ENCODE results near the gene RXRA. TPM values are rescaled to one million over a fixed set of nuclear protein-coding genes. Genes with fewer than 3 reads are reported as not detected.

Gene RXRA
- polyA plus RNA-seq, 1 of the 3 experiments (the other 2 are of a cell fraction): 7.6 TPM

GRCh38 chr9:134399435-134400056 is 73.3 kb downstream of the RXRA start:
- H3K27me3 ChIP-seq (ENCODE audit: insufficient read depth): no peaks in the 10 kb centered on the region
- peaks cover 10 to 21% of the 10 kb centered on the region in 2 experiments; a peak in 3 of 4 replicates for H3K4me1 ChIP-seq (ENCODE audit: control insufficient read depth in 1 of 2, insufficient read depth in 2 of 2, low read depth in 1 of 2, low read length in 1 of 2)
- peaks cover 52% of the 10 kb centered on the region for H4K20me1 ChIP-seq (ENCODE audit: insufficient read depth)
- H3K9me3 ChIP-seq: no peaks in the 10 kb centered on the region
- no peaks in the 10 kb centered on the region for H3K9me2 ChIP-seq
- no peak for DNase-seq
- no peaks in the 10 kb centered on the region for H3K36me3 ChIP-seq (replicated peaks in 1 of 2; ENCODE audit: control insufficient read depth in 1 of 2, insufficient read depth in 2 of 2, low read length in 1 of 2)
- POLR2A ChIA-PET: no interaction called here
- CTCF ChIA-PET: interaction anchor here (0.7 to 2.1 kb wide), 6 partner anchors 12 to 229 kb away, joined by 3 to 13 read pairs (median 3); no protein-coding TSS in a partner anchor
- no peak overlapping the region for H3K27ac ChIP-seq (ENCODE audit: low read depth in 2 of 2, low read length in 1 of 2)
- H3K79me2 ChIP-seq (ENCODE audit: insufficient read depth): peaks cover 44% of the 10 kb centered on the region; the same call in 1 of the 2 replicates
- no peak overlapping the region for H3K4me2 ChIP-seq
- H3K4me3 ChIP-seq (ENCODE audit: low read depth in 2 of 2, low read length in 1 of 2): no peak overlapping the region
- H3F3A ChIP-seq (replicated peaks; ENCODE audit: insufficient read depth): no peaks in the 10 kb centered on the region
- 94% methylated on average over 2 of the region's 2 CpGs for WGBS (ENCODE audit: low lambda C conversion rate)
- no peak overlapping the region for H3K9ac ChIP-seq
- no peak for TF ChIP-seq TAF1 (IDR thresholded peaks at IDR 0.05; ENCODE audit: borderline replicate concordance, low read depth, low read length)
- peak; percentile 63 for TF ChIP-seq CTCF (IDR thresholded peaks at IDR 0.05)
- no peak overlapping the region for H2AFZ ChIP-seq (ENCODE audit: low read depth)

DNA sequence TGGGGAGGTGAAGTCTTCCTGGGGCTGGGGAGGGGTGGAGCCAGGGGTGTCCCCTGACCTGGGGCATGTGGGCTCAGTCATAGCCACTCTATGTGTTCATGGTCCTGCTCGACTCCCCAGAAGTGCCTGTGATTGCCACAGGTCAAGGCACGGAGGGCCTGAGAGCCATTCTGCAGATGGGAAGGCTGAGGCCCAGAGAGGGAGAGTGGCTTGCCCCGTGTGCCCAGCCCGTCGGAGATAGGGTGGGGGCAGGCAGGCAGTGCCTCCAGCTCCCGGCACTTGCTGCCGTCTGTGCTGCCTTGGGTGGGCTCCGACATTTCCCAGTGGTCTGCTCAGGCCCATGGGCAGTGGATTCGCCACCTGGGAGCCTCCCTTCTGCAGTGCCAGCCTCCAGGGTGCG is 74.0 kb downstream of the RXRA start:
- Histone ChIP-seq H2AFZ (ENCODE audit: low read depth) (no peak overlapping the region), H3K27me3 (ENCODE audit: insufficient read depth) (no peaks in the 10 kb centered on the region), H3K4me2 (no peak overlapping the region), H3K4me1 (ENCODE audit: control insufficient read depth in 1 of 2, insufficient read depth in 2 of 2, low read depth in 1 of 2, low read length in 1 of 2) (peaks cover 11 to 21% of the 10 kb centered on the region in 2 experiments; a peak in 3 of 4 replicates), H3K4me3 (ENCODE audit: low read depth in 2 of 2, low read length in 1 of 2) (no peak overlapping the region), H3K36me3 (replicated peaks in 1 of 2; ENCODE audit: control insufficient read depth in 1 of 2, insufficient read depth in 2 of 2, low read length in 1 of 2) (no peaks in the 10 kb centered on the region), H3K9me3 (no peaks in the 10 kb centered on the region), H4K20me1 (ENCODE audit: insufficient read depth) (peaks cover 45% of the 10 kb centered on the region), H3K9ac (no peak overlapping the region), H3F3A (replicated peaks; ENCODE audit: insufficient read depth) (no peaks in the 10 kb centered on the region), H3K79me2 (ENCODE audit: insufficient read depth) (peaks cover 42% of the 10 kb centered on the region; the same call in 1 of the 2 replicates), H3K9me2 (no peaks in the 10 kb centered on the region), H3K27ac (ENCODE audit: low read depth in 2 of 2, low read length in 1 of 2) (no peak overlapping the region)
- WGBS (ENCODE audit: low lambda C conversion rate): 100% methylated on average over 2 of the region's 10 CpGs
- TF ChIP-seq FOXJ3 (CRISPR knock-in tag; IDR thresholded peaks at IDR 0.05) (no peak), PBX3 (IDR thresholded peaks at IDR 0.05) (no peak), RXRA (IDR thresholded peaks at IDR 0.05; ENCODE audit: borderline replicate concordance, low read depth) (no peak), GABPA (IDR thresholded peaks at IDR 0.05; ENCODE audit: low read depth) (no peak), CTCF (IDR thresholded peaks at IDR 0.05) (no peak), TAF1 (IDR thresholded peaks at IDR 0.05; ENCODE audit: borderline replicate concordance, low read depth, low read length) (no peak), MEF2A (IDR thresholded peaks at IDR 0.05; ENCODE audit: borderline replicate concordance, low read depth) (no peak), POLR2AphosphoS5 (IDR thresholded peaks at IDR 0.05; ENCODE audit: low read depth, low read length) (no peak), NFIC (IDR thresholded peaks at IDR 0.05; ENCODE audit: borderline replicate concordance) (no peak), TEAD4 (IDR thresholded peaks at IDR 0.05; ENCODE audit: borderline replicate concordance, insufficient read depth) (no peak), EP300 (IDR thresholded peaks at IDR 0.05; ENCODE audit: borderline replicate concordance in 1 of 2, low read depth in 1 of 2, low read length in 1 of 2) (no peak), FOSL2 (IDR thresholded peaks at IDR 0.05; ENCODE audit: borderline replicate concordance, low read depth) (no peak), FOXM1 (IDR thresholded peaks at IDR 0.05; ENCODE audit: low read depth) (no peak), SIN3A (IDR thresholded peaks at IDR 0.05; ENCODE audit: borderline replicate concordance, low read depth, low read length) (no peak), MXI1 (IDR thresholded peaks at IDR 0.05; ENCODE audit: low read depth, low read length) (no peak), NRF1 (IDR thresholded peaks at IDR 0.05; ENCODE audit: low read depth, low read length) (no peak), RCOR1 (IDR thresholded peaks at IDR 0.05; ENCODE audit: low read length) (no peak), GATA2 (CRISPR knock-in tag; IDR thresholded peaks at IDR 0.05) (no peak)
- TF ChIP-seq, protein P1, sequence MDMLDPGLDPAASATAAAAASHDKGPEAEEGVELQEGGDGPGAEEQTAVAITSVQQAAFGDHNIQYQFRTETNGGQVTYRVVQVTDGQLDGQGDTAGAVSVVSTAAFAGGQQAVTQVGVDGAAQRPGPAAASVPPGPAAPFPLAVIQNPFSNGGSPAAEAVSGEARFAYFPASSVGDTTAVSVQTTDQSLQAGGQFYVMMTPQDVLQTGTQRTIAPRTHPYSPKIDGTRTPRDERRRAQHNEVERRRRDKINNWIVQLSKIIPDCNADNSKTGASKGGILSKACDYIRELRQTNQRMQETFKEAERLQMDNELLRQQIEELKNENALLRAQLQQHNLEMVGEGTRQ (IDR thresholded peaks at IDR 0.05; ENCODE audit: borderline replicate concordance, low read depth, low read length): no peak
- CTCF ChIA-PET: interaction anchor here (0.9 to 2.1 kb wide), 3 partner anchors 13 to 72 kb away, joined by 3 to 13 read pairs (median 3); no protein-coding TSS in a partner anchor
- no peak for DNase-seq
- POLR2A ChIA-PET: no interaction called here
